Kidney epithelial cell (primary cell): ENCODE results near the gene PPM1M. TPM values are rescaled to one million over a fixed set of nuclear protein-coding genes. Genes with fewer than 3 reads are reported as not detected.
A peak's percentile ranks its signal among the peaks of the same experiment; 100 is the strongest.

Source experiments
- DNase-seq: peaks from one replicate; pipeline ENCODE4 v3.0.0-alpha.2; 2010; ENCODE audit warnings: low read depth
- H3K27me3 ChIP-seq: 2 replicates; pipeline ENCODE4 v1.6.0; 2011; ENCODE audit warnings: low read length; ENCODE audit not compliant: control insufficient read depth, insufficient read depth
- H3K36me3 ChIP-seq: 2 replicates; pipeline ENCODE4 v1.5.1; 2011; ENCODE audit warnings: low read length; ENCODE audit not compliant: control insufficient read depth, insufficient read depth
- H3K4me3 ChIP-seq: 2 replicates; pipeline ENCODE4 v1.5.1; 2011; ENCODE audit warnings: low read depth, mild to moderate bottlenecking, control low read depth, low read length
- CTCF ChIP-seq: IDR thresholded peaks from 2 replicates; pipeline ENCODE4 v1.5.1; 2011; ENCODE audit warnings: mild to moderate bottlenecking, moderate library complexity, low read length, control low read depth, inconsistent platforms; ENCODE audit not compliant: insufficient read depth, poor library complexity, severe bottlenecking
- total RNA-seq: library from RNA; depleted of rRNA; stranded (reverse); fragments of >200 nt; gene quantifications from 2 replicates; pipeline ENCODE4 v1.2.3, GENCODE V29; 2015

PPM1M gene
- total RNA-seq, 1 donor from 2014 or later, result 6.1 TPM

GRCh38 chr3:52236424-52236886 is 9.1 kb upstream of the PPM1M start:
- no peak for DNase-seq
- Histone ChIP-seq H3K36me3 (peaks cover 1% of the 10 kb centered on the region), H3K4me3 (no peak overlapping the region), H3K27me3 (no peaks in the 10 kb centered on the region)
- TF ChIP-seq CTCF, result no peak

- H3K27me3 ChIP-seq, result no peaks in the 10 kb centered on the region
- TF ChIP-seq CTCF, result no peak
- DNase-seq, result no peak
- H3K4me3 ChIP-seq, result no peak overlapping the region
- peaks cover 1% of the 10 kb centered on the region for H3K36me3 ChIP-seq
These were observed 8.4 kb upstream of the PPM1M start for GRCh38 chr3:52237006-52237656.

GRCh38 chr3:52237657-52238172 is 7.8 kb upstream of the PPM1M start:
- no peaks in the 10 kb centered on the region for H3K27me3 ChIP-seq
- H3K4me3 ChIP-seq, result peak overlapping the region; percentile 98
- DNase-seq, result peak; percentile 61
- peak; percentile 7 for TF ChIP-seq CTCF
- H3K36me3 ChIP-seq, result peaks cover 1% of the 10 kb centered on the region

- DNase-seq, result no peak
- H3K36me3 ChIP-seq, result peaks cover 1% of the 10 kb centered on the region
- H3K27me3 ChIP-seq, result no peaks in the 10 kb centered on the region
- peak overlapping the region; percentile 98 for H3K4me3 ChIP-seq
- no peak for TF ChIP-seq CTCF
These were observed 7.3 kb upstream of the PPM1M start for GRCh38 chr3:52238193-52238760.

- DNase-seq, result no peak
- H3K4me3 ChIP-seq, result peak within 1 kb of the TSS; percentile 98
These were observed 6.5 kb upstream of the PPM1M start, which contains the start of gene TWF2 for GRCh38 chr3:52238761-52239701. TSS of gene TWF2 (minus strand) at chr3:52239158. CDS start at chr3:52239016, 142 bp downstream.

More at GRCh38 chr3:52238761-52239701, 6.5 kb upstream of the PPM1M start, which contains the start of gene TWF2:
- Histone ChIP-seq H3K36me3 (peaks cover 1% of the 10 kb centered on the region), H3K27me3 (no peaks in the 10 kb centered on the region)
- TF ChIP-seq CTCF, result peak; percentile 43
